Suprapubic skin (tissue), 4 donors: ENCODE measurements around the gene FBH1. TPM values are rescaled to one million over a fixed set of nuclear protein-coding genes. Genes with fewer than 3 reads are reported as not detected.

Source experiments
- DNase-seq, 2 donors: peaks; one replicate each; pipeline ENCODE4 v3.0.0-alpha.2; 2019; ENCODE audit warnings: low spot score in 2 of 2
- H3K27ac ChIP-seq: fragments of 200-600 bp; sonication (generic); one replicate; pipeline ENCODE4 v1.5.1; 2019
- H3K27me3 ChIP-seq: fragments of 200-600 bp; sonication (generic); one replicate; pipeline ENCODE4 v1.5.1; 2019
- H3K36me3 ChIP-seq: fragments of 200-600 bp; sonication (generic); one replicate; pipeline ENCODE4 v1.5.1; 2019
- H3K4me1 ChIP-seq: fragments of 200-600 bp; sonication (generic); one replicate; pipeline ENCODE4 v1.5.1; 2019
- H3K4me3 ChIP-seq: fragments of 200-600 bp; sonication (generic); one replicate; pipeline ENCODE4 v1.5.1; 2019; ENCODE audit warnings: mild to moderate bottlenecking
- H3K9me3 ChIP-seq: fragments of 200-600 bp; sonication (generic); one replicate; pipeline ENCODE4 v1.5.1; 2019
- EP300 ChIP-seq: sonication (generic); formaldehyde crosslinking; IDR thresholded peaks from one replicate; pipeline ENCODE4 v1.6.1; 2017; ENCODE audit warnings: antibody characterized with exemption
- POLR2A ChIP-seq, 2 donors: fragments of 450-650 bp; IDR thresholded peaks; one replicate each; pipeline ENCODE4 v1.6.1; 2017; ENCODE audit warnings: antibody characterized with exemption in 2 of 2, mild to moderate bottlenecking in 2 of 2, moderate library complexity in 2 of 2
- POLR2AphosphoS5 ChIP-seq, 3 donors: sonication (generic); formaldehyde crosslinking; IDR thresholded peaks; one replicate each; pipeline ENCODE4 v1.6.1; 2017; ENCODE audit warnings: antibody characterized with exemption in 3 of 3
- WGBS: methylation state at CpG from one replicate; pipeline ENCODE4 v1.1.5; 2018; 5-methylcytosine and 5-hydroxymethylcytosine counted together
- total RNA-seq, 4 donors: library from RNA; depleted of rRNA; stranded (reverse); fragments of >200 nt; gene quantifications; one replicate each; pipeline ENCODE4 v1.1.0, GENCODE V29; 2016
- TF ChIP-seq, protein P1 (sequence below), 2 donors: fragments of 200-600 bp in 1 of 2; fragments of 450-650 bp in 1 of 2; sonication (generic) in 1 of 2; IDR thresholded peaks; one replicate each; pipeline ENCODE4 v1.5.1; 2016 to 2019; ENCODE audit warnings: antibody characterized with exemption in 2 of 2, mild to moderate bottlenecking in 1 of 2, moderate library complexity in 1 of 2

The FBH1 gene
- total RNA-seq, 4 donors from 2014 or later = 70.9 to 131 (median 90.6) TPM

DNA sequence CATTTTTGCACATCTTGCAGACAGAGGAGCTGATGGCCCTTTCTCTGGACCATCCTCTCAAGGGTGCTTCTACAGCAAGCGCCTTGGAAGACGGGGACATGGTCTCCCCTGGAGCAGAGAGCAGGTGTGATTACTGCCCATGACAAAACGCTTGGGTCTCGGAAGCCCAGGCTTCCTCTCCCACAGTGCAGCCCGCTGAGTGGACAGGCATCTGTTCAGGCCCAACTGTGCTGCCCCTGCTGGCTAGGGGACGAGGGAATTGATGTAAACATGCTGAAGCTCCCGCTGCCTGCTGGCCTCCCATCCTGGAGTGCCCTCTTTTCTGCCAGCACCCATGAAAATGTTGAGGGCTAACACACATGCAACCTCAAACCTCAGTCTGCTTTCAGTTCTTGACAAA, 73.0 kb downstream of the FBH1 start:
- H3K27ac ChIP-seq = no peak overlapping the region
- peak; percentile 32 for DNase-seq
- H3K9me3 ChIP-seq = no peaks in the 10 kb centered on the region
- no peaks in the 10 kb centered on the region for H3K4me1 ChIP-seq
- TF ChIP-seq, protein P1, sequence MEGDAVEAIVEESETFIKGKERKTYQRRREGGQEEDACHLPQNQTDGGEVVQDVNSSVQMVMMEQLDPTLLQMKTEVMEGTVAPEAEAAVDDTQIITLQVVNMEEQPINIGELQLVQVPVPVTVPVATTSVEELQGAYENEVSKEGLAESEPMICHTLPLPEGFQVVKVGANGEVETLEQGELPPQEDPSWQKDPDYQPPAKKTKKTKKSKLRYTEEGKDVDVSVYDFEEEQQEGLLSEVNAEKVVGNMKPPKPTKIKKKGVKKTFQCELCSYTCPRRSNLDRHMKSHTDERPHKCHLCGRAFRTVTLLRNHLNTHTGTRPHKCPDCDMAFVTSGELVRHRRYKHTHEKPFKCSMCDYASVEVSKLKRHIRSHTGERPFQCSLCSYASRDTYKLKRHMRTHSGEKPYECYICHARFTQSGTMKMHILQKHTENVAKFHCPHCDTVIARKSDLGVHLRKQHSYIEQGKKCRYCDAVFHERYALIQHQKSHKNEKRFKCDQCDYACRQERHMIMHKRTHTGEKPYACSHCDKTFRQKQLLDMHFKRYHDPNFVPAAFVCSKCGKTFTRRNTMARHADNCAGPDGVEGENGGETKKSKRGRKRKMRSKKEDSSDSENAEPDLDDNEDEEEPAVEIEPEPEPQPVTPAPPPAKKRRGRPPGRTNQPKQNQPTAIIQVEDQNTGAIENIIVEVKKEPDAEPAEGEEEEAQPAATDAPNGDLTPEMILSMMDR (IDR thresholded peaks at IDR 0.05) = no peak
- TF ChIP-seq POLR2AphosphoS5 (IDR thresholded peaks at IDR 0.05) = no peak
- no peak for TF ChIP-seq POLR2A (IDR thresholded peaks at IDR 0.05)
- TF ChIP-seq EP300 = no peak
- no peaks in the 10 kb centered on the region for H3K27me3 ChIP-seq
- 90% methylated on average over 7 of the region's 7 CpGs for WGBS
- peaks cover 48% of the 10 kb centered on the region for H3K36me3 ChIP-seq
- no peak overlapping the region for H3K4me3 ChIP-seq

DNA sequence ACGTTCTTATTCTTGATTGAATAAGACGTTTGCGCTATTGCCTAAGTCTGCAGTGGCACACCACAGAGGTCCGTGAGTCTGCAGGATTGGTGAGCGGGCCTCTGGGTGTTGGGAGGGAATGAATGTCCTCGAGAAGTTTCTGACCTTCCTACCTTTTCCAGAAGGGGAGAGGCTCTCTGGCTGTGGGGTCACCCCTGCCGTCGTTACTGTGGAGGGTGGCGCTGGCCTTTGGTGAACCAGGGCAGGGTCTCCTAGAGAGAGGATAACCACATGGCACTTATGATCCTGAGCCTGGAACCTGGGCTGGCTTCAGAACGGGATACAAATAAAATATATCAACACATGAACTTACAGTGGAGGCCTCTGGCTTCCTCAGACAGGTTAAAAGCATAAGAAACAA, 73.5 kb downstream of the FBH1 start:
- 88% methylated on average over 10 of the region's 10 CpGs for whole genome bisulfite sequencing
- Histone ChIP-seq H3K4me3 (no peak overlapping the region), H3K27me3 (no peaks in the 10 kb centered on the region), H3K36me3 (peaks cover 53% of the 10 kb centered on the region), H3K27ac (no peak overlapping the region), H3K4me1 (no peaks in the 10 kb centered on the region), H3K9me3 (no peaks in the 10 kb centered on the region)
- TF ChIP-seq, protein P1 (IDR thresholded peaks at IDR 0.05) = no peak
- TF ChIP-seq POLR2AphosphoS5 (IDR thresholded peaks at IDR 0.05) (no peak), EP300 (no peak), POLR2A (IDR thresholded peaks at IDR 0.05) (no peak)
- DNase-seq = peak; percentile 20 to 59

DNA sequence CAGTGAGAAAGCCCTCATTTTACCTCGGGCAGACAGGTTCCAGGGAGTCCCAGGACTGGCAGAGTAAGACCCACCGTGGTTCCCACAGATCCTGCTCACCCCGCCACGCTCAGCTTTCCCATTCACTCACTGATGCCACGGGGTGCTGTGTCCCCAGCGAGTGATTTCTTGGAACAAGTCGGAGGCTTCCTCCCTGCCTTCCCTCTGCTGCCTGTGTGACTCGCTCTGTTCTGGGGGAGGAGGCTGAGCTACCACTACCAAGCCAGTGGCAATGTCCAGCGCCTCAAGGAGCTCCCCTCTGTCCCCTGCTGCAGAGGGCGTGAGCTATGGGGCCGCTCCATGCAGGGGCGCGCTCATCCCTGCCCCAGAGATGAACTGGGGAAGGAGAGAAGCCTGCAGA, 74.7 kb downstream of the FBH1 start:
- DNase-seq = peak; percentile 48 to 67
- H3K4me3 ChIP-seq = no peak overlapping the region
- H3K27ac ChIP-seq = no peak overlapping the region
- peaks cover 48% of the 10 kb centered on the region for H3K36me3 ChIP-seq
- no peaks in the 10 kb centered on the region for H3K27me3 ChIP-seq
- WGBS = 90% methylated on average over 11 of the region's 13 CpGs
- TF ChIP-seq, protein P1 (IDR thresholded peaks at IDR 0.05) = no peak
- no peak for TF ChIP-seq POLR2A (IDR thresholded peaks at IDR 0.05)
- TF ChIP-seq EP300 = no peak
- no peak for TF ChIP-seq POLR2AphosphoS5 (IDR thresholded peaks at IDR 0.05)
- no peaks in the 10 kb centered on the region for H3K4me1 ChIP-seq
- no peaks in the 10 kb centered on the region for H3K9me3 ChIP-seq

DNA sequence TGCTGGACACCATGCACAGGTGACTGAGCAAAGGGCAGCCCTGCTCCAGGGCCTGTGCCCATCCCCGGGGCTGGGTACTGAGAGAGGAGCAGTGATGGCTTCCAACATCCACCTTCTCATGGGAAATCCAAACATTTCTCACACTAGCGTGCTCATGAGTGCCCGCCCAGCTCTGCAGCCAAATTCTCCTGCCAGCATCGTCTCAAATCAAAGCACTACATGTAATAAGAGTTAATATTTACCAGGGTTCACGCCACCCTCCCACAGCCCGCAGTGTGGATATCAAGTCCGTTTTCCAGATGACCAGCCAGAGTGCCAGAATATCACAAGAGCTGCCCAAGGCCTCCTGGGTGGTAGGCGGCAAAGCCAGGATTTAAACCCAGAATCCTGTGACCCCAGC, 75.2 kb downstream of the FBH1 start:
- Histone ChIP-seq H3K4me3 (no peak overlapping the region), H3K9me3 (no peaks in the 10 kb centered on the region), H3K27me3 (no peaks in the 10 kb centered on the region), H3K36me3 (peaks cover 42% of the 10 kb centered on the region), H3K27ac (no peak overlapping the region), H3K4me1 (no peaks in the 10 kb centered on the region)
- peak; percentile 37 to 74 for DNase-seq
- 93% methylated on average over 8 of the region's 8 CpGs for WGBS
- no peak for TF ChIP-seq POLR2A (IDR thresholded peaks at IDR 0.05)
- TF ChIP-seq, protein P1 (IDR thresholded peaks at IDR 0.05) = no peak
- TF ChIP-seq POLR2AphosphoS5 (IDR thresholded peaks at IDR 0.05) = no peak
- no peak for TF ChIP-seq EP300

DNA sequence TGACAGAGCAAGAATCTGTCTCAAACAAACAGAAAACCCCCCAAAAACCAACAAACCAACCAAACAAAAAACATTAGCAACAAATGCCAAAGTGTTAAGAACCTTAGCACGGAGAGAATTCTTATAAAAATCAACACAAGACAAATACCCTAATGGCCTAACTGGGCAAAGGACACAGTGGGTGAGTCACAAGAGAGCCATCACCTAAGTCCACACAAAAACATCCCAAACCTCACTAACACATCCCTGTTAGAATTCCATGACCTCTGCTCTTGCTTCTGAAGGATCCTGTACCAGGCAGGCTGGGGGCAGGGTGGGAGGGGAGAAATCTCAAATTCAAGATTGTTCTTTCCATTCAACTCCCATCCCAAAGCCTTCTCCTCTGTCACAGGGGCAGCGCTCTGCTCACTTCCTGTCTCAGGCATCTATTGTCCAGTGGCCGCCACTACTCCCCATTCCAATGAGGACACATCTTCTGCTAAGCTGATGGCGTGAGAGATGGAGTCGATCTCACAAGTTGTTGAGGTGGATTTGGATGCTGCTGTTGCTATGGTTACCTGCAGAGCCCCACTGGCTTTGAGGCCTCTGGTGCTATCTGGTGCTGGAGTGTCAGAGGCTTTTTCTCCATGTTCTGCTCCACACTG, 78.1 kb downstream of the FBH1 start:
- TF ChIP-seq POLR2AphosphoS5 (IDR thresholded peaks at IDR 0.05) (no peak), POLR2A (IDR thresholded peaks at IDR 0.05) (no peak), EP300 (no peak)
- TF ChIP-seq, protein P1 (IDR thresholded peaks at IDR 0.05) = no peak
- WGBS = 84% methylated on average over 5 of the region's 5 CpGs
- no peak overlapping the region for H3K27ac ChIP-seq
- DNase-seq = peak; percentile 37 to 56
- no peaks in the 10 kb centered on the region for H3K27me3 ChIP-seq
- no peak overlapping the region for H3K4me3 ChIP-seq
- H3K9me3 ChIP-seq = no peaks in the 10 kb centered on the region
- H3K36me3 ChIP-seq = peaks cover 26% of the 10 kb centered on the region
- H3K4me1 ChIP-seq = peaks cover 24% of the 10 kb centered on the region
